Activated CD8-positive, alpha-beta memory T cell treated with anti-CD3 and anti-CD28 coated beads for 48 hours (primary cell): ENCODE results near the gene HOXA7.

Source experiments
- DNase-seq, 3 experiments: peaks; one replicate each; pipeline ENCODE4 v3.0.0-alpha.2; 2020; ENCODE audit warnings: low read depth in 2 of 3, low spot score in 2 of 3

Gene HOXA7

GRCh38 chr7:27109466-27110185 lies 46.8 kb downstream of the HOXA7 start:
- DNase-seq: no peak

- no peak for DNase-seq
These were observed 47.9 kb downstream of the HOXA7 start for GRCh38 chr7:27108390-27109127.

- no peak for DNase-seq
These were observed 48.8 kb downstream of the HOXA7 start for GRCh38 chr7:27107391-27108381.

GRCh38 chr7:27106901-27107240 lies 49.6 kb downstream of the HOXA7 start:
- no peak for DNase-seq

GRCh38 chr7:27106181-27106900 lies 50.1 kb downstream of the HOXA7 start:
- no peak for DNase-seq

- DNase-seq: no peak
These were observed 51.0 kb downstream of the HOXA7 start for GRCh38 chr7:27105301-27106031.

GRCh38 chr7:27104341-27105058 lies 52.0 kb downstream of the HOXA7 start:
- no peak for DNase-seq
